K562 (cell line): ENCODE results near the gene COG3. TPM values are rescaled to one million over a fixed set of nuclear protein-coding genes. Genes with fewer than 3 reads are reported as not detected.
A peak's percentile ranks its signal among the peaks of the same experiment; 100 is the strongest.

Experiments
- ATAC-seq: fragments of 200-7000 bp; cut with Tn5 transposase; 3 replicates; pipeline ENCODE4 v1.9.1; 2020; ENCODE audit warnings: moderate library complexity
- BruUV-seq: library from RNA; stranded (reverse); fragments of 400-500 nt; replicated peaks from 2 replicates; lab custom pipeline; 2021; lab: Mats Ljungman, UMichigan
- CTCF ChIA-PET: fragments of 300-600 bp; formaldehyde crosslinking; extraction: SDS; loops from one replicate; lab custom pipeline; 2021; ENCODE audit warnings: low intra/inter-chr PET ratio; lab: Yijun Ruan, JAX
- POLR2A ChIA-PET: fragments of 300-600, 350-650 bp; sonication (Branson Sonifier 250); formaldehyde crosslinking; extraction: SDS; loops from one replicate; lab custom pipeline; 2021; ENCODE audit warnings: antibody characterized with exemption, inconsistent platforms; lab: Yijun Ruan, JAX
- DNase-seq, 4 experiments: peaks; one replicate each; pipeline versions ENCODE4 v3.0.0 to v3.0.0-alpha.2; 2011 to 2018; ENCODE audit warnings: low spot score in 3 of 4, mixed read lengths in 3 of 4; ENCODE audit errors: extremely low read depth in 1 of 4
- FAIRE-seq: peaks from 2 replicates; lab custom pipeline; 2011; peaks lifted over from hg19 to GRCh38; lab: Jason Lieb, UNC
- H2AFZ ChIP-seq: 2 replicates; pipeline ENCODE4 v1.6.0; 2011; ENCODE audit warnings: low read depth, low read length, control low read depth, inconsistent platforms
- H3K27ac ChIP-seq: fragments of 200-600 bp; 3 replicates; pipeline ENCODE4 v1.8.0; 2011; ENCODE audit warnings: low read depth, mild to moderate bottlenecking, control low read depth, inconsistent platforms, low read length, moderate library complexity, mixed read lengths; ENCODE audit errors: extremely low read depth
- H3K27me3 ChIP-seq, 2 experiments: fragments of 300-600 bp in 1 of 2; 2 replicates in 1 of 2; 3 replicates in 1 of 2; pipeline versions ENCODE4 v1.6.0 to v1.8.0; 2011; ENCODE audit warnings: inconsistent platforms in 2 of 2, low read length in 2 of 2, mild to moderate bottlenecking in 1 of 2, mixed read lengths in 1 of 2, moderate library complexity in 1 of 2; ENCODE audit not compliant: control insufficient read depth in 2 of 2, insufficient read depth in 2 of 2
- H3K36me3 ChIP-seq: fragments of 300-600 bp; 3 replicates; pipeline ENCODE4 v1.8.0; 2011; ENCODE audit warnings: mild to moderate bottlenecking, low read length, inconsistent platforms; ENCODE audit not compliant: control insufficient read depth, insufficient read depth
- H3K4me1 ChIP-seq, 2 experiments: fragments of 200-600 bp in 1 of 2; replicated peaks in 1 of 2; 2 replicates in 1 of 2; 3 replicates in 1 of 2; pipeline versions ENCODE4 v1.5.1 to v1.8.0; 2011; ENCODE audit warnings: inconsistent platforms in 2 of 2, low read length in 2 of 2, mild to moderate bottlenecking in 1 of 2, mixed read lengths in 1 of 2, moderate library complexity in 1 of 2; ENCODE audit not compliant: control insufficient read depth in 2 of 2, insufficient read depth in 2 of 2
- H3K4me2 ChIP-seq: 2 replicates; pipeline ENCODE4 v1.6.1; 2011; ENCODE audit warnings: low read length, control low read depth, inconsistent platforms, mixed read lengths; ENCODE audit not compliant: insufficient read depth
- H3K4me3 ChIP-seq: fragments of 200-600 bp; sonication (generic), shearing (Covaris generic); 2 replicates; pipeline ENCODE4 v1.5.1; 2016; ENCODE audit warnings: control low read depth, inconsistent platforms
- H3K79me2 ChIP-seq: fragments of 200-600 bp; 3 replicates; pipeline ENCODE4 v1.8.0; 2011; ENCODE audit warnings: low read length, inconsistent platforms; ENCODE audit not compliant: control insufficient read depth, insufficient read depth
- H3K9ac ChIP-seq, 2 experiments: 2 replicates each; pipeline versions ENCODE4 v1.6.0 to v1.6.1; 2011; ENCODE audit warnings: low read depth in 2 of 2, low read length in 2 of 2, control low read depth in 1 of 2, inconsistent platforms in 1 of 2, mild to moderate bottlenecking in 1 of 2, mixed read lengths in 1 of 2; ENCODE audit not compliant: insufficient read depth in 1 of 2
- H3K9me1 ChIP-seq: one replicate; pipeline ENCODE4 v1.6.0; 2011; ENCODE audit warnings: inconsistent platforms, mild to moderate bottlenecking, low read length, moderate library complexity; ENCODE audit not compliant: control insufficient read depth, insufficient read depth
- H3K9me3 ChIP-seq: replicated peaks from 2 replicates; pipeline ENCODE4 v1.5.1; 2011; ENCODE audit warnings: low read depth, low read length, inconsistent platforms; ENCODE audit not compliant: control insufficient read depth, insufficient read depth
- H4K20me1 ChIP-seq: replicated peaks from 2 replicates; pipeline ENCODE4 v1.6.1; 2011; ENCODE audit warnings: low read length, inconsistent platforms, mixed read lengths; ENCODE audit not compliant: control insufficient read depth, insufficient read depth
- C11orf30 ChIP-seq: fragments of 450-650 bp; IDR thresholded peaks from 2 replicates; pipeline ENCODE4 v1.6.1; 2016; ENCODE audit warnings: low read depth, mild to moderate bottlenecking
- NFE2 ChIP-seq: IDR thresholded peaks from 2 replicates; pipeline ENCODE4 v1.6.1; 2014; ENCODE audit warnings: antibody characterized with exemption, low read depth
- RNF2 ChIP-seq: sonication (generic); IDR thresholded peaks from 2 replicates; pipeline ENCODE4 v1.6.1; 2016
- WGBS: fragments of 100-300 bp; shearing (Covaris generic); methylation state at CpG from one replicate; pipeline ENCODE4 v1.1.6; 2016; ENCODE audit warnings: low coverage, mixed read lengths; ENCODE audit not compliant: insufficient coverage; ENCODE audit errors: missing lambda C conversion rate; 5-methylcytosine and 5-hydroxymethylcytosine counted together
- in situ Hi-C: fragments of 300-500 bp; cut with MboI; formaldehyde crosslinking; loops from 4 replicates; pipeline ENCODE4 v1.15.0; 2018; ENCODE audit warnings: inconsistent platforms, mixed read lengths
- intact Hi-C: fragments of 100-400 bp; cut with micrococcal nuclease; formaldehyde crosslinking; loops from 2 replicates; pipeline ENCODE4 v1.14.2; 2022
- polyA plus RNA-seq, 8 experiments: library from polyadenylated mRNA; depleted of rRNA in 4 of 8; stranded (reverse) in 5 of 8; unstranded in 3 of 8; fragments of >200 nt; fragmentation: Nextera tagmentation in 2 of 8; fragmentation: Illumina TruSeq in 1 of 8; extraction: Ambion mirVana in 2 of 8; extraction: Trizol in 1 of 8; gene quantifications; 2 replicates each; pipeline versions ENCODE4 v1.2.1 to v1.2.3, GENCODE V29; 2011 to 2014; ENCODE audit warnings: inconsistent platforms in 1 of 8, missing spikeins in 1 of 8
- total RNA-seq, 7 experiments: library from RNA; depleted of rRNA in 6 of 7; stranded (reverse); fragments of >200 nt in 6 of 7; fragmentation: Illumina TruSeq in 2 of 7; extraction: Trizol in 2 of 7; gene quantifications; 2 replicates each; pipeline versions ENCODE4 v1.2.1 to v1.2.3, GENCODE V29; 2011 to 2021; ENCODE audit warnings: low replicate concordance in 1 of 7

The COG3 gene
- total and polyA plus RNA-seq, 9 of the 15 experiments (the other 6 are each of a cell fraction or from before 2014, with no cell fraction given): 3.9 to 22.9 (median 14.5) TPM

DNA sequence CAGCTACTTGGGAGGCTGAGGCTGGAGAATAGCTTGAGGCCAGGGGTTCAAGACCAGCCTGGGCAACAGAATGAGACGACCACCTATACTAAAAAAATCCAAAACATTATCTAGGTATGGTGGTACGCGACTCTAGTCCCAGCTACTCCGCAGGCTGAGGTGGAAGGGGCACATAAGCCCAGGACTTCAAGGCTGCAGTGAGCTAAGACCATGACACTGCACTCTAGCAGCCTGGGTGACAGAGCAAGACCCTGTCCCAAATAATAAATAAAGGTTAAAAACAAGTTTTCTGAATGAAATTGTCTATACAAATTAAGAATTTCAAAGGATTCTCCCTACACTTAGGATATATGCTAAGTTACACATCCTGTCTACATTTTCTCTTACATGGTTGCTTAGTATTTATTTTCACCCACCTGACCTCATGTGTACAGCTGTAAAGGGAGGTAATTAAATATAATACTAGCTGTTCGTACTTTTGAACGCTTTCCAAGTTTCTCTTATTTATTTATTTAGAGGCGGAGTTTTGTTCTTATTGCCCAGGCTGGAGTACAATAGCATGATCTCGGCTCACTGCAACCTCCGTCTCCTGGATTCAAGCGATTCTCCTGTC lies 48.1 kb upstream of the COG3 start:
- ChIA-PET POLR2A (interaction anchor here (0.5 to 1.8 kb wide), 3 partner anchors 14 to 129 kb away, joined by 3 to 4 read pairs (median 3); partner anchors contain the start of gene COG3), CTCF (no interaction called here)
- DNase-seq: peak in 1 of 4 experiments; percentile 18
- peak overlapping the region; percentile 66 for H3K4me3 ChIP-seq
- H3K79me2 ChIP-seq: peaks cover 12% of the 10 kb centered on the region; the same call in 2 of the 3 replicates
- H4K20me1 ChIP-seq: no peaks in the 10 kb centered on the region
- H3K27me3 ChIP-seq: no peaks in the 10 kb centered on the region
- 38% methylated on average over 8 of the region's 10 CpGs for WGBS
- no peak for ATAC-seq
- no peaks in the 10 kb centered on the region for H3K9me3 ChIP-seq
- in situ Hi-C loops: no loop called here
- peak overlapping the region; percentile 90 for H3K4me2 ChIP-seq
- peak overlapping the region; percentile 91 for H2AFZ ChIP-seq
- H3K9ac ChIP-seq: peak overlapping the region; percentile 61 to 78
- FAIRE-seq: no peak
- BruUV-seq: no TSS peak
- no peaks in the 10 kb centered on the region for H3K36me3 ChIP-seq
- intact Hi-C loops: no loop called here
- H3K4me1 ChIP-seq: peaks cover 17 to 18% of the 10 kb centered on the region in 2 experiments; a peak in 4 of 5 replicates
- TF ChIP-seq C11orf30 (0 out of 2 replicates have a peak, but pooled peaks have one; percentile 36), RNF2 (no peak), NFE2 (peak; percentile 65)
- H3K27ac ChIP-seq: peak overlapping the region; percentile 62; the same call in 2 of the 3 replicates
- H3K9me1 ChIP-seq: no peaks in the 10 kb centered on the region
